WTC11 (cell line): Measurements from ENCODE around the gene MTARC1. TPM values are rescaled to one million over a fixed set of nuclear protein-coding genes. Genes with fewer than 3 reads are reported as not detected.

ENCODE experiments used
- ATAC-seq: fragments of 200-7000 bp; cut with Tn5 transposase; 2 replicates; pipeline ENCODE4 v1.10.0; 2021; ENCODE audit warnings: mild to moderate bottlenecking, moderate library complexity
- CTCF ChIA-PET: fragments of 300-600 bp; sonication (Branson Sonifier 250); formaldehyde crosslinking; loops from one replicate; lab custom pipeline; 2021; ENCODE audit warnings: antibody characterized with exemption; lab: Charles Lee
- POLR2A ChIA-PET: fragments of 350-600 bp; sonication (Branson Sonifier 250); formaldehyde crosslinking; loops from one replicate; lab custom pipeline; 2021; ENCODE audit warnings: antibody characterized with exemption; lab: Charles Lee
- DNase-seq: peaks from one replicate; pipeline ENCODE4 v3.0.0; 2021; ENCODE audit warnings: low spot score
- H3K27ac Mint-ChIP-seq: 2 replicates; pipeline ENCODE4 v1.8.0; 2021; ENCODE audit warnings: mixed read lengths
- H3K27me3 Mint-ChIP-seq: 2 replicates; pipeline ENCODE4 v1.8.0; 2021; ENCODE audit warnings: low read depth, mild to moderate bottlenecking, moderate library complexity, mixed read lengths
- H3K36me3 Mint-ChIP-seq: 2 replicates; pipeline ENCODE4 v1.8.0; 2021; ENCODE audit warnings: mixed read lengths
- H3K4me1 Mint-ChIP-seq: 2 replicates; pipeline ENCODE4 v1.8.0; 2022; ENCODE audit warnings: mixed read lengths
- H3K4me3 Mint-ChIP-seq: 2 replicates; pipeline ENCODE4 v1.8.0; 2021; ENCODE audit warnings: mild to moderate bottlenecking, moderate library complexity, mixed read lengths
- H3K9me3 Mint-ChIP-seq: 2 replicates; pipeline ENCODE4 v1.8.0; 2021; ENCODE audit warnings: mixed read lengths
- AR ChIP-seq: fragments of 250-450 bp; sonication (Bioruptor Pico); IDR thresholded peaks from 2 replicates; pipeline ENCODE4 v1.9.0; 2021; ENCODE audit warnings: mild to moderate bottlenecking
- ATF1 ChIP-seq: sonication (generic); formaldehyde crosslinking; IDR thresholded peaks from 2 replicates; pipeline ENCODE4 v1.8.1; 2023; ENCODE audit warnings: mild to moderate bottlenecking, moderate library complexity, missing genetic modification reagents
- FOXJ3 ChIP-seq: sonication (generic); formaldehyde crosslinking; IDR thresholded peaks from 2 replicates; pipeline ENCODE4 v1.9.0; 2021; ENCODE audit warnings: missing genetic modification reagents, mild to moderate bottlenecking, borderline replicate concordance
- IRF2 ChIP-seq: sonication (generic); formaldehyde crosslinking; IDR thresholded peaks from 2 replicates; pipeline ENCODE4 v1.8.0; 2022; ENCODE audit warnings: low read depth, missing genetic modification reagents, borderline replicate concordance
- OVOL2 ChIP-seq: fragments of 250-450 bp; sonication (Bioruptor Pico); IDR thresholded peaks from 2 replicates; pipeline ENCODE4 v1.9.0; 2021; ENCODE audit warnings: mild to moderate bottlenecking, borderline replicate concordance
- SMAD4 ChIP-seq: sonication (generic); formaldehyde crosslinking; IDR thresholded peaks from 2 replicates; pipeline ENCODE4 v1.8.0; 2022; ENCODE audit warnings: mild to moderate bottlenecking, missing genetic modification reagents
- SOX15 ChIP-seq: fragments of 250-450 bp; sonication (Bioruptor Pico); IDR thresholded peaks from 2 replicates; pipeline ENCODE4 v1.9.0; 2021; ENCODE audit warnings: mild to moderate bottlenecking
- SP1 ChIP-seq: sonication (generic); formaldehyde crosslinking; conservative IDR thresholded peaks from 2 replicates; pipeline ENCODE4 v1.8.1; 2022; ENCODE audit warnings: missing genetic modification reagents
- ZBTB43 ChIP-seq: sonication (generic); formaldehyde crosslinking; IDR thresholded peaks from 2 replicates; pipeline ENCODE4 v1.8.1; 2023; ENCODE audit warnings: mild to moderate bottlenecking, missing genetic modification reagents
- ZNF121 ChIP-seq: sonication (generic); formaldehyde crosslinking; IDR thresholded peaks from 2 replicates; pipeline ENCODE4 v1.8.0; 2023; ENCODE audit warnings: missing genetic modification reagents
- ZNF317 ChIP-seq: sonication (generic); formaldehyde crosslinking; IDR thresholded peaks from 2 replicates; pipeline ENCODE4 v1.8.1; 2023; ENCODE audit warnings: low read depth, mild to moderate bottlenecking, moderate library complexity, missing genetic modification reagents, borderline replicate concordance
- ZNF396 ChIP-seq: fragments of 250-450 bp; sonication (Bioruptor Pico); IDR thresholded peaks from 2 replicates; pipeline ENCODE4 v1.8.0; 2021; ENCODE audit warnings: mild to moderate bottlenecking, moderate library complexity, borderline replicate concordance
- ZNF416 ChIP-seq: fragments of 250-450 bp; sonication (Bioruptor Pico); IDR thresholded peaks from 2 replicates; pipeline ENCODE4 v1.9.0; 2021; ENCODE audit warnings: mild to moderate bottlenecking, inconsistent platforms
- ZNF671 ChIP-seq: fragments of 250-450 bp; sonication (Bioruptor Pico); IDR thresholded peaks from 2 replicates; pipeline ENCODE4 v1.8.0; 2021; ENCODE audit warnings: mild to moderate bottlenecking
- total RNA-seq: library from RNA; stranded (reverse); gene quantifications from 3 replicates; pipeline ENCODE4 v1.2.3, GENCODE V29; 2021
- TF ChIP-seq, protein P1 (sequence below): sonication (generic); formaldehyde crosslinking; IDR thresholded peaks from 2 replicates; pipeline ENCODE4 v1.8.0; 2022; ENCODE audit warnings: mild to moderate bottlenecking, missing genetic modification reagents
- TF ChIP-seq, protein P2 (sequence below): fragments of 250-450 bp; sonication (Bioruptor Pico); IDR thresholded peaks from 2 replicates; pipeline ENCODE4 v1.9.0; 2021; ENCODE audit warnings: moderate library complexity, mild to moderate bottlenecking, inconsistent platforms, borderline replicate concordance
- TF ChIP-seq, protein P3 (sequence below): sonication (generic); formaldehyde crosslinking; IDR thresholded peaks from 2 replicates; pipeline ENCODE4 v1.8.1; 2023; ENCODE audit warnings: mild to moderate bottlenecking, missing genetic modification reagents, moderate library complexity
- TF ChIP-seq, protein P4 (sequence below): sonication (generic); formaldehyde crosslinking; IDR thresholded peaks from 2 replicates; pipeline ENCODE4 v1.8.1; 2023; ENCODE audit warnings: mild to moderate bottlenecking, missing genetic modification reagents, borderline replicate concordance
- TF ChIP-seq, protein P5 (sequence below): sonication (generic); formaldehyde crosslinking; IDR thresholded peaks from 2 replicates; pipeline ENCODE4 v1.8.1; 2023; ENCODE audit warnings: mild to moderate bottlenecking, moderate library complexity, missing genetic modification reagents

MTARC1 gene
- total RNA-seq, 1 experiment from 2014 or later, result 25.8 TPM

DNA sequence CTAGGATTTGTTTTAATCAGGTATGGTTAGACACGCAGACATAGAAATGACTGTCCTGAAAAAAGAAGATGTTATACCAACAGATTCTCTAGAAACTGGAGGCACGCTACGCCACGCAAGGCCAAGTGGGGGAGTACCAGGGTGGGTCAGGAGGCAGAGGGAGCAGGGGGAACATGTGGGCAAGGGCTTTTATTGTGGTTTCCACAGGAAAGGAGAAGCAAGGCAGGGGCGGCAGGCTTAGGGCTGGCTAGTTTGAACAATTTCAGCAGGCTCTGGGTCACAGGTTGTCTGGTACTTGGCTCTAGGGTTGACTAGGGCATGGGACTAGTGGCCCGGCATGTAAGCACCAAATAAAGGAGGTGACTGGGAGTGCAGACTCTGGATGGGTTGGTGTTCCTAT lies 31.4 kb upstream of the MTARC1 start (continued):
- TF ChIP-seq IRF2, result no peak
- TF ChIP-seq ZNF396 (CRISPR knock-in tag), result no peak
- TF ChIP-seq ZNF416 (CRISPR knock-in tag), result no peak

DNA sequence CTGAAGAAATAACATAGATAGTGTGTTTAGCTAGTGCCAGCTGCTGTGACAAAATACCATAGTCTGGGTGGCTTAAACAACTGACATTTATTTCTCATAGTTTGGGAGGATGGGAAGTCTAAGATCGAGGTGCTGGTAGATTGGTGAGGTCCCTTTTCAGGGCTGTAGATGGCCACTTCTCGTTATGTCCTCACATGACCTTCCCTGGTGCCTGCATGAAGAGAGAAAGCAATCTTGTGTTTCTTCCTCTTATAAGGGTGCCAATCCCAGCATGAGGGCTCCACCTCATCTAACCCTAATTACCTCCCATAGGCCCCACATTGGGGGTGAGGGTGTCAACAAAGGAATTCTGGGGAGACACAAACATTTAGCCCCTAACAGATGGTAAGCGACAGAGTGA lies 29.3 kb upstream of the MTARC1 start:
- Mint-ChIP-seq H3K36me3 (peaks cover 28% of the 10 kb centered on the region), H3K27ac (no peak overlapping the region), H3K4me1 (no peaks in the 10 kb centered on the region), H3K9me3 (no peaks in the 10 kb centered on the region), H3K4me3 (no peak overlapping the region), H3K27me3 (no peaks in the 10 kb centered on the region)
- DNase-seq (no peak), ATAC-seq (no peak)
- TF ChIP-seq SP1 (CRISPR knock-in tag), result no peak
- no peak for TF ChIP-seq ZBTB43
- TF ChIP-seq, protein P1, sequence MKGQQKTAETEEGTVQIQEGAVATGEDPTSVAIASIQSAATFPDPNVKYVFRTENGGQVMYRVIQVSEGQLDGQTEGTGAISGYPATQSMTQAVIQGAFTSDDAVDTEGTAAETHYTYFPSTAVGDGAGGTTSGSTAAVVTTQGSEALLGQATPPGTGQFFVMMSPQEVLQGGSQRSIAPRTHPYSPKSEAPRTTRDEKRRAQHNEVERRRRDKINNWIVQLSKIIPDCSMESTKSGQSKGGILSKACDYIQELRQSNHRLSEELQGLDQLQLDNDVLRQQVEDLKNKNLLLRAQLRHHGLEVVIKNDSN (CRISPR knock-in tag), result no peak
- TF ChIP-seq ATF1 (CRISPR knock-in tag), result no peak
- TF ChIP-seq, protein P2, sequence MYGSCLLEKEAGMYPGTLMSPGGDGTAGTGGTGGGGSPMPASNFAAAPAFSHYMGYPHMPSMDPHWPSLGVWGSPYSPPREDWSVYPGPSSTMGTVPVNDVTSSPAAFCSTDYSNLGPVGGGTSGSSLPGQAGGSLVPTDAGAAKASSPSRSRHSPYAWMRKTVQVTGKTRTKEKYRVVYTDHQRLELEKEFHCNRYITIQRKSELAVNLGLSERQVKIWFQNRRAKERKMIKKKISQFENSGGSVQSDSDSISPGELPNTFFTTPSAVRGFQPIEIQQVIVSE (CRISPR knock-in tag), result no peak
- TF ChIP-seq, protein P3, sequence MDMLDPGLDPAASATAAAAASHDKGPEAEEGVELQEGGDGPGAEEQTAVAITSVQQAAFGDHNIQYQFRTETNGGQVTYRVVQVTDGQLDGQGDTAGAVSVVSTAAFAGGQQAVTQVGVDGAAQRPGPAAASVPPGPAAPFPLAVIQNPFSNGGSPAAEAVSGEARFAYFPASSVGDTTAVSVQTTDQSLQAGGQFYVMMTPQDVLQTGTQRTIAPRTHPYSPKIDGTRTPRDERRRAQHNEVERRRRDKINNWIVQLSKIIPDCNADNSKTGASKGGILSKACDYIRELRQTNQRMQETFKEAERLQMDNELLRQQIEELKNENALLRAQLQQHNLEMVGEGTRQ (CRISPR knock-in tag), result no peak
- TF ChIP-seq, protein P4, sequence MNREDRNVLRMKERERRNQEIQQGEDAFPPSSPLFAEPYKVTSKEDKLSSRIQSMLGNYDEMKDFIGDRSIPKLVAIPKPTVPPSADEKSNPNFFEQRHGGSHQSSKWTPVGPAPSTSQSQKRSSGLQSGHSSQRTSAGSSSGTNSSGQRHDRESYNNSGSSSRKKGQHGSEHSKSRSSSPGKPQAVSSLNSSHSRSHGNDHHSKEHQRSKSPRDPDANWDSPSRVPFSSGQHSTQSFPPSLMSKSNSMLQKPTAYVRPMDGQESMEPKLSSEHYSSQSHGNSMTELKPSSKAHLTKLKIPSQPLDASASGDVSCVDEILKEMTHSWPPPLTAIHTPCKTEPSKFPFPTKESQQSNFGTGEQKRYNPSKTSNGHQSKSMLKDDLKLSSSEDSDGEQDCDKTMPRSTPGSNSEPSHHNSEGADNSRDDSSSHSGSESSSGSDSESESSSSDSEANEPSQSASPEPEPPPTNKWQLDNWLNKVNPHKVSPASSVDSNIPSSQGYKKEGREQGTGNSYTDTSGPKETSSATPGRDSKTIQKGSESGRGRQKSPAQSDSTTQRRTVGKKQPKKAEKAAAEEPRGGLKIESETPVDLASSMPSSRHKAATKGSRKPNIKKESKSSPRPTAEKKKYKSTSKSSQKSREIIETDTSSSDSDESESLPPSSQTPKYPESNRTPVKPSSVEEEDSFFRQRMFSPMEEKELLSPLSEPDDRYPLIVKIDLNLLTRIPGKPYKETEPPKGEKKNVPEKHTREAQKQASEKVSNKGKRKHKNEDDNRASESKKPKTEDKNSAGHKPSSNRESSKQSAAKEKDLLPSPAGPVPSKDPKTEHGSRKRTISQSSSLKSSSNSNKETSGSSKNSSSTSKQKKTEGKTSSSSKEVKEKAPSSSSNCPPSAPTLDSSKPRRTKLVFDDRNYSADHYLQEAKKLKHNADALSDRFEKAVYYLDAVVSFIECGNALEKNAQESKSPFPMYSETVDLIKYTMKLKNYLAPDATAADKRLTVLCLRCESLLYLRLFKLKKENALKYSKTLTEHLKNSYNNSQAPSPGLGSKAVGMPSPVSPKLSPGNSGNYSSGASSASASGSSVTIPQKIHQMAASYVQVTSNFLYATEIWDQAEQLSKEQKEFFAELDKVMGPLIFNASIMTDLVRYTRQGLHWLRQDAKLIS (CRISPR knock-in tag), result no peak
- no peak for TF ChIP-seq ZNF317 (CRISPR knock-in tag)
- no peak for TF ChIP-seq ZNF121 (CRISPR knock-in tag)
- TF ChIP-seq, protein P5, sequence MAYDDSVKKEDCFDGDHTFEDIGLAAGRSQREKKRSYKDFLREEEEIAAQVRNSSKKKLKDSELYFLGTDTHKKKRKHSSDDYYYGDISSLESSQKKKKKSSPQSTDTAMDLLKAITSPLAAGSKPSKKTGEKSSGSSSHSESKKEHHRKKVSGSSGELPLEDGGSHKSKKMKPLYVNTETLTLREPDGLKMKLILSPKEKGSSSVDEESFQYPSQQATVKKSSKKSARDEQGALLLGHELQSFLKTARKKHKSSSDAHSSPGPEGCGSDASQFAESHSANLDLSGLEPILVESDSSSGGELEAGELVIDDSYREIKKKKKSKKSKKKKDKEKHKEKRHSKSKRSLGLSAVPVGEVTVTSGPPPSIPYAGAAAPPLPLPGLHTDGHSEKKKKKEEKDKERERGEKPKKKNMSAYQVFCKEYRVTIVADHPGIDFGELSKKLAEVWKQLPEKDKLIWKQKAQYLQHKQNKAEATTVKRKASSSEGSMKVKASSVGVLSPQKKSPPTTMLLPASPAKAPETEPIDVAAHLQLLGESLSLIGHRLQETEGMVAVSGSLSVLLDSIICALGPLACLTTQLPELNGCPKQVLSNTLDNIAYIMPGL (CRISPR knock-in tag), result no peak
- no peak for TF ChIP-seq AR
- no peak for TF ChIP-seq ZNF671 (CRISPR knock-in tag)
- no peak for TF ChIP-seq FOXJ3 (CRISPR knock-in tag)
- no peak for TF ChIP-seq OVOL2 (CRISPR knock-in tag)
- TF ChIP-seq SMAD4 (CRISPR knock-in tag), result no peak
- TF ChIP-seq SOX15, result no peak
- ChIA-PET CTCF (interaction anchor here (0.8 to 1.6 kb wide), 2 partner anchors 9 to 19 kb away, joined by 3 to 7 read pairs; partner anchors contain the start of gene MTARC2), POLR2A (no interaction called here)
